GM20431 (cell line): Measurements from ENCODE around the gene SEMA4A.
"Not testable (repeated sequence)": the region's sequence is repeated elsewhere in the genome, so short reads cannot be mapped to it uniquely, and the experiment has no call there.

Experiments
- in situ Hi-C: fragments of 300-500 bp; cut with MseI, MboI; formaldehyde crosslinking; loops from one replicate; pipeline ENCODE4 v1.15.0; 2020; ENCODE audit warnings: low sequenced_read_pairs; ENCODE audit not compliant: unreplicated experiment

The SEMA4A gene

GRCh38 chr1:156155756-156156510, 2.5 kb downstream of the SEMA4A start:
- in situ Hi-C loops: no loop called here

GRCh38 chr1:156157506-156157905, 4.1 kb downstream of the SEMA4A start:
- in situ Hi-C loops: no loop called here

- in situ Hi-C loops: no loop called here
These were observed 4.6 kb downstream of the SEMA4A start for GRCh38 chr1:156157966-156158365.

- in situ Hi-C loops: no loop called here
These were observed 6.8 kb downstream of the SEMA4A start for GRCh38 chr1:156160000-156160742.

GRCh38 chr1:156160743-156161171, 7.4 kb downstream of the SEMA4A start:
- in situ Hi-C loops: no loop called here

- in situ Hi-C loops: no loop called here
These were observed 9.1 kb downstream of the SEMA4A start for GRCh38 chr1:156162430-156163037.

GRCh38 chr1:156163712-156164111, 10.3 kb downstream of the SEMA4A start:
- in situ Hi-C loops: no loop called here

- in situ Hi-C loops: no loop called here
These were observed 10.9 kb downstream of the SEMA4A start for GRCh38 chr1:156164125-156164831.

GRCh38 chr1:156165083-156165482, 11.7 kb downstream of the SEMA4A start:
- in situ Hi-C loops: no loop called here

- in situ Hi-C loops: no loop called here
These were observed 14.2 kb downstream of the SEMA4A start for GRCh38 chr1:156167536-156167935.

GRCh38 chr1:156172696-156173470, 19.5 kb downstream of the SEMA4A start:
- in situ Hi-C loops: no loop called here

- in situ Hi-C loops: no loop called here
These were observed 23.3 kb downstream of the SEMA4A start for GRCh38 chr1:156176610-156177210.

- in situ Hi-C loops: no loop called here
These were observed 24.7 kb downstream of the SEMA4A start for GRCh38 chr1:156177919-156178654.

- in situ Hi-C loops: no loop called here
These were observed 27.1 kb downstream of the SEMA4A start for GRCh38 chr1:156180471-156180870.

- in situ Hi-C loops: not testable (repeated sequence)
These were observed 28.1 kb downstream of the SEMA4A start for GRCh38 chr1:156181391-156181924.

GRCh38 chr1:156182010-156182779, 28.8 kb downstream of the SEMA4A start:
- in situ Hi-C loops: not testable (repeated sequence)

GRCh38 chr1:156186347-156187177, 33.2 kb downstream of the SEMA4A start:
- in situ Hi-C loops: not testable (repeated sequence)
